K562 (cell line): ENCODE results near the gene MVP.

Experiments used
- ARID4B ChIP-seq: sonication (generic); formaldehyde crosslinking; IDR thresholded peaks from 2 replicates; pipeline ENCODE4 v1.8.0; 2022; ENCODE audit warnings: mild to moderate bottlenecking, missing genetic modification reagents
- ESRRA ChIP-seq: fragments of 450-650 bp; IDR thresholded peaks from 2 replicates; pipeline ENCODE4 v1.6.1; 2014; ENCODE audit warnings: low read depth, mild to moderate bottlenecking, moderate library complexity, borderline replicate concordance
- ESRRB ChIP-seq: fragments of 250-450 bp; sonication (Bioruptor Pico); IDR thresholded peaks from 2 replicates; pipeline ENCODE4 v1.5.0; 2020; ENCODE audit warnings: mild to moderate bottlenecking, moderate library complexity, borderline replicate concordance
- JUN ChIP-seq, 2 experiments: sonication (generic) in 1 of 2; formaldehyde crosslinking in 1 of 2; IDR thresholded peaks; 2 replicates each; pipeline versions ENCODE4 v1.6.1 to v1.8.0; 2012 to 2022; ENCODE audit warnings: borderline replicate concordance in 2 of 2, mild to moderate bottlenecking in 2 of 2, improper control_type of control experiment in 1 of 2, low read depth in 1 of 2, low read length in 1 of 2, missing genetic modification reagents in 1 of 2
- L3MBTL2 ChIP-seq: fragments of 450-650 bp; IDR thresholded peaks from 2 replicates; pipeline ENCODE4 v1.6.1; 2016; ENCODE audit warnings: mild to moderate bottlenecking, moderate library complexity
- NCOA1 ChIP-seq: fragments of 450-650 bp; IDR thresholded peaks from 2 replicates; pipeline ENCODE4 v1.6.1; 2016; ENCODE audit warnings: low read depth
- NFYB ChIP-seq: IDR thresholded peaks from 2 replicates; pipeline ENCODE4 v1.6.1; 2011; ENCODE audit warnings: mild to moderate bottlenecking, moderate library complexity; ENCODE audit not compliant: insufficient read length; ENCODE audit errors: extremely low read depth
- PHF21A ChIP-seq: fragments of 450-650 bp; IDR thresholded peaks from 2 replicates; pipeline ENCODE4 v1.6.1; 2017; ENCODE audit warnings: low read depth, borderline replicate concordance
- RFX1 ChIP-seq: fragments of 450-650 bp; IDR thresholded peaks from 2 replicates; pipeline ENCODE4 v1.6.1; 2016; ENCODE audit warnings: mild to moderate bottlenecking, moderate library complexity
- STAT5A ChIP-seq: IDR thresholded peaks from 2 replicates; pipeline ENCODE4 v1.6.1; 2012; ENCODE audit warnings: low read length, inconsistent platforms, borderline replicate concordance
- TF ChIP-seq, protein P1 (sequence below): fragments of 200-800 bp; sonication (Bioruptor generic); IDR thresholded peaks from 2 replicates; pipeline ENCODE4 v1.6.1; 2016; ENCODE audit warnings: missing genetic modification characterization, missing compliant biosample characterization

DNA sequence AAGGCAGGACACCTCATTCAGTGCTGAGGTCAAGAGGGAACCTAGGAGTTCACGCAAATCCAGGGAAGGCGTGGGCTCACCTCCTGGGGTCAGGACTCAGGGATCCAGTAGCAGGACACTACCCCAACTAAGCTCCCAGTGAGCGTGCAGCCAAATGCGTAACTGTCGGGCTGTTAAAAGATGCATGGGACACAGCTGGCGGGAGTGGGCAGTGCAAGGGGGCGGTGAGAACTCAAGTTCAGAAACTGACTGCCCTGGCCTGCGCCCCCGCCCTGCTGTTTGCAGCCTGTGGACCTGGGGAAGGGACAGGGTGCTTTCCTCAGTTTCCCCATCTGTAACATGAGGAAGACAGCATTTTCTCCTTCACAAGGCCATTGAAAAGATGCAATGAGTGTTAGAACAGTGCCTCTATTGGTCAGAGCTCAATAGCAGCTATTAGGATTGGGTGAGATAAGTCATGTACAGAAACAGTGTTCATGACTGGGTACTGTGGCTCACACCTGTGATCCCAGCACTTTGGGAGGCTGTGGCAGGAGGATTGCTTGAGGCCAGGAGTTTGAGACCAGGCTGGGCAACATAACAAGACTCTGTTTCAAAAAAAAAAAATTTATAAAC lies 22.6 kb downstream of the MVP start:
- no peak for TF ChIP-seq NCOA1
- TF ChIP-seq NFYB: no peak
- no peak for TF ChIP-seq STAT5A
- TF ChIP-seq L3MBTL2: no peak
- TF ChIP-seq ESRRA: no peak
- no peak for TF ChIP-seq JUN (IDR thresholded peaks at IDR 0.05; ENCODE audit: borderline replicate concordance, low read depth, low read length)
- TF ChIP-seq JUN (CRISPR knock-in tag; IDR thresholded peaks at IDR 0.05; ENCODE audit: borderline replicate concordance): no peak
- TF ChIP-seq, protein P1, sequence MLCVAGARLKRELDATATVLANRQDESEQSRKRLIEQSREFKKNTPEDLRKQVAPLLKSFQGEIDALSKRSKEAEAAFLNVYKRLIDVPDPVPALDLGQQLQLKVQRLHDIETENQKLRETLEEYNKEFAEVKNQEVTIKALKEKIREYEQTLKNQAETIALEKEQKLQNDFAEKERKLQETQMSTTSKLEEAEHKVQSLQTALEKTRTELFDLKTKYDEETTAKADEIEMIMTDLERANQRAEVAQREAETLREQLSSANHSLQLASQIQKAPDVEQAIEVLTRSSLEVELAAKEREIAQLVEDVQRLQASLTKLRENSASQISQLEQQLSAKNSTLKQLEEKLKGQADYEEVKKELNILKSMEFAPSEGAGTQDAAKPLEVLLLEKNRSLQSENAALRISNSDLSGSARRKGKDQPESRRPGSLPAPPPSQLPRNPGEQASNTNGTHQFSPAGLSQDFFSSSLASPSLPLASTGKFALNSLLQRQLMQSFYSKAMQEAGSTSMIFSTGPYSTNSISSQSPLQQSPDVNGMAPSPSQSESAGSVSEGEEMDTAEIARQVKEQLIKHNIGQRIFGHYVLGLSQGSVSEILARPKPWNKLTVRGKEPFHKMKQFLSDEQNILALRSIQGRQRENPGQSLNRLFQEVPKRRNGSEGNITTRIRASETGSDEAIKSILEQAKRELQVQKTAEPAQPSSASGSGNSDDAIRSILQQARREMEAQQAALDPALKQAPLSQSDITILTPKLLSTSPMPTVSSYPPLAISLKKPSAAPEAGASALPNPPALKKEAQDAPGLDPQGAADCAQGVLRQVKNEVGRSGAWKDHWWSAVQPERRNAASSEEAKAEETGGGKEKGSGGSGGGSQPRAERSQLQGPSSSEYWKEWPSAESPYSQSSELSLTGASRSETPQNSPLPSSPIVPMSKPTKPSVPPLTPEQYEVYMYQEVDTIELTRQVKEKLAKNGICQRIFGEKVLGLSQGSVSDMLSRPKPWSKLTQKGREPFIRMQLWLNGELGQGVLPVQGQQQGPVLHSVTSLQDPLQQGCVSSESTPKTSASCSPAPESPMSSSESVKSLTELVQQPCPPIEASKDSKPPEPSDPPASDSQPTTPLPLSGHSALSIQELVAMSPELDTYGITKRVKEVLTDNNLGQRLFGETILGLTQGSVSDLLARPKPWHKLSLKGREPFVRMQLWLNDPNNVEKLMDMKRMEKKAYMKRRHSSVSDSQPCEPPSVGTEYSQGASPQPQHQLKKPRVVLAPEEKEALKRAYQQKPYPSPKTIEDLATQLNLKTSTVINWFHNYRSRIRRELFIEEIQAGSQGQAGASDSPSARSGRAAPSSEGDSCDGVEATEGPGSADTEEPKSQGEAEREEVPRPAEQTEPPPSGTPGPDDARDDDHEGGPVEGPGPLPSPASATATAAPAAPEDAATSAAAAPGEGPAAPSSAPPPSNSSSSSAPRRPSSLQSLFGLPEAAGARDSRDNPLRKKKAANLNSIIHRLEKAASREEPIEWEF (CRISPR knock-in tag): no peak
- no peak for TF ChIP-seq PHF21A
- no peak for TF ChIP-seq ARID4B (CRISPR knock-in tag)
- TF ChIP-seq ESRRB (CRISPR knock-in tag): no peak
- no peak for TF ChIP-seq RFX1
